ENCODE data around the gene MTLN. TPM values are rescaled to one million over a fixed set of nuclear protein-coding genes. Genes with fewer than 3 reads are reported as not detected.

MTLN gene
- total RNA-seq, 1 donor from 2014 or later: 53.3 TPM

GRCh38 chr2:110172506-110172905 lies 39.8 kb downstream of the MTLN start:
- TF ChIP-seq, protein P1, sequence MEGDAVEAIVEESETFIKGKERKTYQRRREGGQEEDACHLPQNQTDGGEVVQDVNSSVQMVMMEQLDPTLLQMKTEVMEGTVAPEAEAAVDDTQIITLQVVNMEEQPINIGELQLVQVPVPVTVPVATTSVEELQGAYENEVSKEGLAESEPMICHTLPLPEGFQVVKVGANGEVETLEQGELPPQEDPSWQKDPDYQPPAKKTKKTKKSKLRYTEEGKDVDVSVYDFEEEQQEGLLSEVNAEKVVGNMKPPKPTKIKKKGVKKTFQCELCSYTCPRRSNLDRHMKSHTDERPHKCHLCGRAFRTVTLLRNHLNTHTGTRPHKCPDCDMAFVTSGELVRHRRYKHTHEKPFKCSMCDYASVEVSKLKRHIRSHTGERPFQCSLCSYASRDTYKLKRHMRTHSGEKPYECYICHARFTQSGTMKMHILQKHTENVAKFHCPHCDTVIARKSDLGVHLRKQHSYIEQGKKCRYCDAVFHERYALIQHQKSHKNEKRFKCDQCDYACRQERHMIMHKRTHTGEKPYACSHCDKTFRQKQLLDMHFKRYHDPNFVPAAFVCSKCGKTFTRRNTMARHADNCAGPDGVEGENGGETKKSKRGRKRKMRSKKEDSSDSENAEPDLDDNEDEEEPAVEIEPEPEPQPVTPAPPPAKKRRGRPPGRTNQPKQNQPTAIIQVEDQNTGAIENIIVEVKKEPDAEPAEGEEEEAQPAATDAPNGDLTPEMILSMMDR (IDR thresholded peaks at IDR 0.05): no peak
- no peaks in the 10 kb centered on the region for H3K9me3 ChIP-seq
- no peak overlapping the region for H3K27ac ChIP-seq
- no peak for ATAC-seq
- H3K27me3 ChIP-seq: no peaks in the 10 kb centered on the region
- no peak overlapping the region for H3K4me3 ChIP-seq
- no peaks in the 10 kb centered on the region for H3K36me3 ChIP-seq
- H3K4me1 ChIP-seq: no peaks in the 10 kb centered on the region
- intact Hi-C loops (cut with DNase I): no loop called here
- DNase-seq: no peak

DNA sequence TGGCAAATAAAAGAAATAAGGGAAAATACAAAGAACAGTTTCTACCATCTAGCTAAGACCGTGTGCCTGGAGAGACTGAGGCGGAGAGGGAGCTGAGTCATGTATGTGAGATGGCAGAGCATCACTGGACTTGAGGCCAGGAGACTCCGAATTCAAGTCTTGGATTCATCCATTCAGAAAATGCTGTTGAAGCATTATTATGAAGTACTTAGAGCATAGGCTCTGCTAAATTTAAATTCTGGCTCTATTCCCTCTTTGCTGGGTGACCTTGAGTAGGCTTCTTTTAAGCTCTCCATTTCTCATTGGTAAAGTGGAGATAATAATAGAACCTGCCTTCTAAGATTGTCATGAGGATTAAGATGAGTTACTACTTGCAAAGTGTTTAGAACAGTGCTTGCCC lies 42.2 kb downstream of the MTLN start:
- Histone ChIP-seq H3K27me3 (no peaks in the 10 kb centered on the region), H3K9me3 (no peaks in the 10 kb centered on the region), H3K4me1 (no peaks in the 10 kb centered on the region), H3K36me3 (no peaks in the 10 kb centered on the region), H3K4me3 (no peak overlapping the region), H3K27ac (no peak overlapping the region)
- no peak for DNase-seq
- TF ChIP-seq, protein P1 (IDR thresholded peaks at IDR 0.05): no peak
- intact Hi-C loops (cut with DNase I): no loop called here
- ATAC-seq: no peak

DNA sequence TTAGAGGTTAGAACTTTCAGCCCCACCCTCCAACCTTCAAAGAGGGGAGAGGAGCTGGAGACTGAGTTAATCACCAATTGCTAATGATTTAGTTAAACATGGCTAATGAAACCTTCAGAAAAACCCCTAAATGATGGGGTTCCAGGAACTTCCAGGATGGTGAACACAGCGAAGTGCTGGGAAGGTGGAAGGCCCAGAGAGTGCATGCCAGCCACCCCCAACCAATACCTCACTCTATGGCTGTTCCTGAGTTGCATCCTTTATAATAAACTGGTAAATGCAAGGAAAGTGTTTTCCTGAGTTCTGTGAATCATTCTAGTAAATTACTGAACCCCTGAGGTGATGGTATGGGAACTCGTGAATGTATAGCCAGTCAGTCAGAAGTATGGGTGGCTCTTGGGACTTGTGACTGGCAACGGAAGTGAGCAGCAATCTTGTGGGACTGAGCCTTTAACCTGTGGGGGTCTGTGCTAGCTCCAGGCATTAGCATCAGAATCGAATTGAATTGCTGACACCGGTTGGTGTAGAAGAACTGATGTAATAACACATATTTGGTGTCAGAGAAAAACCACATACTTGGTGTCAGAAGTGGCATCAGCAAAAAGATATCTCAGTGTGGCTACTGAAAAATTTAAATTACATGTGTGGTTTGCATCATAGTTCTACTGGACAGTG lies 44.9 kb downstream of the MTLN start:
- H3K4me3 ChIP-seq: no peak overlapping the region
- TF ChIP-seq, protein P1 (IDR thresholded peaks at IDR 0.05): no peak
- H3K4me1 ChIP-seq: no peaks in the 10 kb centered on the region
- no peaks in the 10 kb centered on the region for H3K36me3 ChIP-seq
- H3K9me3 ChIP-seq: no peaks in the 10 kb centered on the region
- H3K27ac ChIP-seq: no peak overlapping the region
- intact Hi-C loops (cut with DNase I): no loop called here
- no peaks in the 10 kb centered on the region for H3K27me3 ChIP-seq
- no peak for ATAC-seq
- no peak for DNase-seq

GRCh38 chr2:110166266-110166665 lies 46.1 kb downstream of the MTLN start:
- ATAC-seq: no peak
- DNase-seq: no peak
- TF ChIP-seq, protein P1 (IDR thresholded peaks at IDR 0.05): no peak
- Histone ChIP-seq H3K36me3 (no peaks in the 10 kb centered on the region), H3K27ac (no peak overlapping the region), H3K4me1 (no peaks in the 10 kb centered on the region), H3K27me3 (no peaks in the 10 kb centered on the region), H3K9me3 (no peaks in the 10 kb centered on the region), H3K4me3 (no peak overlapping the region)
- intact Hi-C loops (cut with DNase I): no loop called here

Other genes starting within 250 kb of the MTLN start
- 154 TPM for gene MALL, start 96.7 kb downstream of the MTLN start, total RNA-seq
- 4.1 TPM for gene NPHP1, start 7.5 kb downstream of the MTLN start, total RNA-seq

Measured in upper lobe of right lung (tissue), 1 donor.